Measurements from ENCODE around the gene SMYD3.

DNA sequence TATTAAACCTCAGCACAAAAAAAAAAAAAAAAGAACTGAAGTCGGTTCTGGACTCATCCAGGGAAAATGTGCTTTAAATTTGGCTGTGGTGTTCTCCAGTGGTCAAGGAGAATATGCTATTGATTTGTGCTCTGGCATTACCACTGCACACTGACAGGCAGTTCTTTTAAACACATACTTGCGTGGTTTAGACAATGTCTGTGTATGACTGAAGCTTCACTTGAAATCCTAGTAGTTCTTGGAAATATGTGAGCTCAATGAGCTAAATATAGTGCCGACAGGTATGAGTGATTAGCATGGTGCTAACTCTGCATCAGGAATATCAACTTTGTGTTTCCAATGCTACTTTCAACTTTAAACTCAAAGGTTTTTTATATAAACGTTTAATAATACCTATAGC lies 415.6 kb downstream of the SMYD3 start:
- TF ChIP-seq, protein P1, sequence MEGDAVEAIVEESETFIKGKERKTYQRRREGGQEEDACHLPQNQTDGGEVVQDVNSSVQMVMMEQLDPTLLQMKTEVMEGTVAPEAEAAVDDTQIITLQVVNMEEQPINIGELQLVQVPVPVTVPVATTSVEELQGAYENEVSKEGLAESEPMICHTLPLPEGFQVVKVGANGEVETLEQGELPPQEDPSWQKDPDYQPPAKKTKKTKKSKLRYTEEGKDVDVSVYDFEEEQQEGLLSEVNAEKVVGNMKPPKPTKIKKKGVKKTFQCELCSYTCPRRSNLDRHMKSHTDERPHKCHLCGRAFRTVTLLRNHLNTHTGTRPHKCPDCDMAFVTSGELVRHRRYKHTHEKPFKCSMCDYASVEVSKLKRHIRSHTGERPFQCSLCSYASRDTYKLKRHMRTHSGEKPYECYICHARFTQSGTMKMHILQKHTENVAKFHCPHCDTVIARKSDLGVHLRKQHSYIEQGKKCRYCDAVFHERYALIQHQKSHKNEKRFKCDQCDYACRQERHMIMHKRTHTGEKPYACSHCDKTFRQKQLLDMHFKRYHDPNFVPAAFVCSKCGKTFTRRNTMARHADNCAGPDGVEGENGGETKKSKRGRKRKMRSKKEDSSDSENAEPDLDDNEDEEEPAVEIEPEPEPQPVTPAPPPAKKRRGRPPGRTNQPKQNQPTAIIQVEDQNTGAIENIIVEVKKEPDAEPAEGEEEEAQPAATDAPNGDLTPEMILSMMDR (IDR thresholded peaks at IDR 0.05), result no peak
- TF ChIP-seq POLR2A (IDR thresholded peaks at IDR 0.05), result no peak
